Mesenchymal stem cell (in vitro differentiated cells and primary cell): ENCODE measurements around the gene PCDHB5.
"Not testable (repeated sequence)": the region's sequence is repeated elsewhere in the genome, so short reads cannot be mapped to it uniquely, and the experiment has no call there.

Experiments used
- DNase-seq: peaks from one replicate; pipeline ENCODE4 v3.0.0-alpha.2; 2013
- H2AFZ ChIP-seq: one replicate; pipeline ENCODE4 v1.6.1; 2013; ENCODE audit warnings: low read depth, mild to moderate bottlenecking, control low read depth, inconsistent platforms, low read length, moderate library complexity
- H2AK5ac ChIP-seq: 2 replicates; pipeline ENCODE4 v1.6.1; 2013; ENCODE audit warnings: low read length, moderate library complexity, mild to moderate bottlenecking, inconsistent platforms; ENCODE audit not compliant: severe bottlenecking
- H2BK120ac ChIP-seq: one replicate; pipeline ENCODE4 v1.6.1; 2013; ENCODE audit warnings: low read depth, mild to moderate bottlenecking, inconsistent platforms, low read length, moderate library complexity
- H2BK12ac ChIP-seq, 2 experiments: one replicate each; pipeline ENCODE4 v1.6.1; 2013; ENCODE audit warnings: inconsistent platforms in 2 of 2, low read length in 2 of 2, mild to moderate bottlenecking in 2 of 2, moderate library complexity in 2 of 2, control low read depth in 1 of 2
- H2BK15ac ChIP-seq: one replicate; pipeline ENCODE4 v1.6.1; 2013; ENCODE audit warnings: mild to moderate bottlenecking, low read depth, inconsistent platforms; ENCODE audit not compliant: poor library complexity, severe bottlenecking
- H2BK5ac ChIP-seq: 2 replicates; pipeline ENCODE4 v1.6.1; 2013; ENCODE audit warnings: low read depth, mild to moderate bottlenecking, low read length, control low read depth, inconsistent platforms; ENCODE audit not compliant: poor library complexity, severe bottlenecking
- H3K14ac ChIP-seq, 2 experiments: one replicate each; pipeline ENCODE4 v1.6.1; 2013; ENCODE audit warnings: inconsistent platforms in 2 of 2, low read length in 2 of 2, control low read depth in 1 of 2, mild to moderate bottlenecking in 1 of 2, moderate library complexity in 1 of 2
- H3K18ac ChIP-seq, 2 experiments: one replicate each; pipeline ENCODE4 v1.6.1; 2013; ENCODE audit warnings: inconsistent platforms in 2 of 2, low read length in 2 of 2, control low read depth in 1 of 2, low read depth in 1 of 2, mild to moderate bottlenecking in 1 of 2
- H3K23ac ChIP-seq, 2 experiments: one replicate each; pipeline ENCODE4 v1.6.1; 2013; ENCODE audit warnings: inconsistent platforms in 2 of 2, low read length in 2 of 2, mild to moderate bottlenecking in 2 of 2, moderate library complexity in 2 of 2, control low read depth in 1 of 2
- H3K27ac ChIP-seq: 2 replicates; pipeline ENCODE4 v1.5.1; 2013; ENCODE audit warnings: mild to moderate bottlenecking, moderate library complexity, low read length, control low read depth, inconsistent platforms; ENCODE audit not compliant: poor library complexity, severe bottlenecking
- H3K27me3 ChIP-seq, 2 experiments: 2 replicates each; pipeline versions ENCODE4 v1.6.1 to v1.7.0; 2013; ENCODE audit warnings: low read length in 2 of 2, mild to moderate bottlenecking in 2 of 2, moderate library complexity in 2 of 2, control low read depth in 1 of 2, inconsistent platforms in 1 of 2; ENCODE audit not compliant: control insufficient read depth in 1 of 2, insufficient read depth in 1 of 2
- H3K36me3 ChIP-seq, 2 experiments: 2 replicates each; pipeline versions ENCODE4 v1.6.1 to v1.7.0; 2013; ENCODE audit warnings: low read length in 2 of 2, control low read depth in 1 of 2, inconsistent platforms in 1 of 2, low read depth in 1 of 2, mild to moderate bottlenecking in 1 of 2; ENCODE audit not compliant: insufficient read depth in 2 of 2, control insufficient read depth in 1 of 2
- H3K4ac ChIP-seq, 2 experiments: one replicate each; pipeline ENCODE4 v1.6.1; 2013; ENCODE audit warnings: inconsistent platforms in 2 of 2, low read length in 2 of 2, mild to moderate bottlenecking in 2 of 2, moderate library complexity in 2 of 2, control low read depth in 1 of 2, low read depth in 1 of 2
- H3K4me1 ChIP-seq: 2 replicates; pipeline ENCODE4 v1.6.1; 2013; ENCODE audit warnings: low read depth, low read length, control low read depth; ENCODE audit not compliant: control insufficient read depth, insufficient read depth
- H3K4me2 ChIP-seq: 2 replicates; pipeline ENCODE4 v1.6.1; 2013; ENCODE audit warnings: low read length, mild to moderate bottlenecking, inconsistent platforms; ENCODE audit not compliant: poor library complexity, severe bottlenecking
- H3K4me3 ChIP-seq, 2 experiments: 2 replicates each; pipeline versions ENCODE4 v1.5.1 to v1.7.0; 2013; ENCODE audit warnings: low read length in 2 of 2, mild to moderate bottlenecking in 2 of 2, control low read depth in 1 of 2, low read depth in 1 of 2; ENCODE audit not compliant: insufficient read depth in 1 of 2
- H3K79me1 ChIP-seq: replicated peaks from 2 replicates; pipeline ENCODE4 v1.6.1; 2013; ENCODE audit warnings: mild to moderate bottlenecking, control low read depth, low read length, inconsistent platforms; ENCODE audit not compliant: poor library complexity, severe bottlenecking
- H3K9ac ChIP-seq: 2 replicates; pipeline ENCODE4 v1.7.0; 2013; ENCODE audit warnings: mild to moderate bottlenecking, low read length, moderate library complexity
- H3K9me3 ChIP-seq: 2 replicates; pipeline ENCODE4 v1.7.0; 2013; ENCODE audit warnings: mild to moderate bottlenecking, low read length; ENCODE audit not compliant: control insufficient read depth
- H4K8ac ChIP-seq: one replicate; pipeline ENCODE4 v1.6.1; 2013; ENCODE audit warnings: inconsistent platforms, mild to moderate bottlenecking, low read length, moderate library complexity
- H4K91ac ChIP-seq: one replicate; pipeline ENCODE4 v1.6.1; 2013; ENCODE audit warnings: mild to moderate bottlenecking, low read length, inconsistent platforms
- WGBS: methylation state at CpG from one replicate; pipeline ENCODE4 v1.1.7; 2013; ENCODE audit warnings: mixed read lengths; 5-methylcytosine and 5-hydroxymethylcytosine counted together

Gene PCDHB5

DNA sequence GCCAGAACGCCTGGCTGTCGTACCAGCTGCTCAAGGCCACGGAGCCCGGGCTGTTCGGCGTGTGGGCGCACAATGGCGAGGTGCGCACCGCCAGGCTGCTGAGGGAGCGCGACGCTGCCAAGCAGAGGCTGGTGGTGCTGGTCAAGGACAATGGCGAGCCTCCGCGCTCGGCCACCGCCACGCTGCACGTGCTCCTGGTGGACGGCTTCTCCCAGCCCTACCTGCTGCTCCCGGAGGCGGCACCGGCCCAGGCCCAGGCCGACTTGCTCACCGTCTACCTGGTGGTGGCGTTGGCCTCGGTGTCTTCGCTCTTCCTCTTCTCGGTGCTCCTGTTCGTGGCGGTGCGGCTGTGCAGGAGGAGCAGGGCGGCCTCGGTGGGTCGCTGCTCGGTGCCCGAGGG, 38.4 kb upstream of the PCDHB5 start:
- not testable (repeated sequence) for H3K23ac ChIP-seq, H3K27me3 ChIP-seq, H2AK5ac ChIP-seq, DNase-seq, H3K4me1 ChIP-seq, H3K9ac ChIP-seq, H4K8ac ChIP-seq, H2BK15ac ChIP-seq, H2AFZ ChIP-seq, H3K4me2 ChIP-seq, H3K18ac ChIP-seq, H3K14ac ChIP-seq, H4K91ac ChIP-seq, H2BK120ac ChIP-seq, H2BK12ac ChIP-seq, H3K4ac ChIP-seq, H3K27ac ChIP-seq, H3K4me3 ChIP-seq, H2BK5ac ChIP-seq
- Histone ChIP-seq H3K9me3 (peaks cover 44% of the 10 kb centered on the region), H3K79me1 (peaks cover 13% of the 10 kb centered on the region), H3K36me3 (peaks cover 0 to 26% of the 10 kb centered on the region in 2 experiments)
- WGBS: 98% methylated on average over 20 of the region's 38 CpGs

DNA sequence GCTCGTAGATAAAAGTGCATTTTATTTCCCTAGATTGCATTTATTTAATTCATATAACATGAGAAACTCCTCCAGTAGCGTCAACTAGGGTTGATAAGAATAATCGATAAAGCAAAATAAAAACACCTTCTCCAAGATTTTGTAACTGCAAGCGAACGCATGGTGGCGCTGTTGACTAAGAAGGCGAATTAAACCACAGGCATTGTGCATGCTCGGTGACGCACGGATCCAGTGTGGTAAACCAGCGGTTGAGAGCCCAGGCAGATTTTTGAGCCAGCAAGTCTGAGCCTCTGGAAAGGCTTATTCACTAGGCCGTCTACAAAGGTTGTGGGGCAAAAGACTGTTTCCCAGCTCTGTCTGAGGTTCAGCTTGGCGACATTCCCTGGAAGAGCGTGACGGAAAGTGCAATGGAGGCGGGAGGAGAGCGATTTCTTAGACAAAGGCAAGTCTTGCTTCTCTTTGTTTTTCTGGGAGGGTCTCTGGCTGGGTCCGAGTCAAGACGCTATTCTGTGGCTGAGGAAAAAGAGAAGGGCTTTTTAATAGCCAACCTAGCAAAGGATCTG, 34.7 kb upstream of the PCDHB5 start, which contains the start of gene PCDHB3:
TSS of gene PCDHB3 (plus strand) at position 231 of the 563 bp plus-strand sequence. CDS start at position 408, 177 bp downstream.
- peak within 1 kb of the TSS; percentile 66 for H3K9ac ChIP-seq
- peaks cover under 1% of the 10 kb centered on the region for H3K4me1 ChIP-seq
- no peak within 1 kb of the TSS for H3K4me2 ChIP-seq
- H3K23ac ChIP-seq: no peak within 1 kb of the TSS
- H3K79me1 ChIP-seq: peaks cover 19% of the 10 kb centered on the region
- 70% methylated on average over 19 of the region's 19 CpGs for WGBS
- peaks cover 0 to 37% of the 10 kb centered on the region in 2 experiments for H3K36me3 ChIP-seq
- H3K4ac ChIP-seq: no peak within 1 kb of the TSS
- H3K14ac ChIP-seq: no peak within 1 kb of the TSS
- no peak within 1 kb of the TSS for H2AK5ac ChIP-seq
- no peak within 1 kb of the TSS for H3K27ac ChIP-seq
- no peak within 1 kb of the TSS for H4K8ac ChIP-seq
- H2BK15ac ChIP-seq: no peak within 1 kb of the TSS
- H2AFZ ChIP-seq: no peak within 1 kb of the TSS
- H3K9me3 ChIP-seq: peaks cover 29% of the 10 kb centered on the region
- peak within 1 kb of the TSS in 1 of 2 experiments; percentile 50 for H3K4me3 ChIP-seq
- H3K18ac ChIP-seq: no peak within 1 kb of the TSS
- no peaks in the 10 kb centered on the region for H3K27me3 ChIP-seq
- no peak within 1 kb of the TSS for H2BK12ac ChIP-seq
- peak; percentile 38 for DNase-seq
- no peak within 1 kb of the TSS for H2BK5ac ChIP-seq
- H2BK120ac ChIP-seq: no peak within 1 kb of the TSS
- no peak within 1 kb of the TSS for H4K91ac ChIP-seq

DNA sequence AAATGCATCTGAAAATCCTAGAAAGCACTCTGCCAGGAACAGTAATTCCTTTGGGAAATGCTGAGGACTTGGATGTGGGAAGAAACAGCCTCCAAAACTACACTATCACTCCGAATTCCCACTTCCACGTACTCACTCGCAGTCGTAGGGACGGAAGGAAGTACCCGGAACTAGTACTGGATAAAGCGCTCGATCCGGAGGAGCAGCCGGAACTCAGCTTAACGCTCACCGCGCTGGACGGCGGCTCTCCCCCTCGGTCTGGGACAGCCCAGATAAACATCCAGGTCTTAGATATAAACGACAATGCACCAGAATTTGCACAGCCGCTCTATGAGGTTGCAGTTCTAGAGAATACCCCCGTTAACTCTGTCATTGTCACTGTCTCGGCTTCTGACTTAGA, 33.9 kb upstream of the PCDHB5 start:
- Histone ChIP-seq H3K4me3 (peak overlapping the region in 1 of 2 experiments; percentile 50), H3K14ac (no peak overlapping the region), H2AK5ac (no peak overlapping the region), H3K23ac (no peak overlapping the region), H3K36me3 (peaks cover 0 to 33% of the 10 kb centered on the region in 2 experiments), H2BK12ac (no peak overlapping the region), H3K79me1 (peaks cover 16% of the 10 kb centered on the region), H4K91ac (no peak overlapping the region), H3K27ac (no peak overlapping the region), H2AFZ (no peak overlapping the region), H4K8ac (no peak overlapping the region), H2BK120ac (no peak overlapping the region), H2BK15ac (no peak overlapping the region), H3K4me2 (no peak overlapping the region), H3K4me1 (no peaks in the 10 kb centered on the region), H3K18ac (no peak overlapping the region), H3K4ac (no peak overlapping the region), H3K9me3 (peaks cover 26% of the 10 kb centered on the region), H2BK5ac (no peak overlapping the region), H3K9ac (peak overlapping the region; percentile 66), H3K27me3 (no peaks in the 10 kb centered on the region)
- 82% methylated on average over 20 of the region's 20 CpGs for WGBS
- DNase-seq: no peak

DNA sequence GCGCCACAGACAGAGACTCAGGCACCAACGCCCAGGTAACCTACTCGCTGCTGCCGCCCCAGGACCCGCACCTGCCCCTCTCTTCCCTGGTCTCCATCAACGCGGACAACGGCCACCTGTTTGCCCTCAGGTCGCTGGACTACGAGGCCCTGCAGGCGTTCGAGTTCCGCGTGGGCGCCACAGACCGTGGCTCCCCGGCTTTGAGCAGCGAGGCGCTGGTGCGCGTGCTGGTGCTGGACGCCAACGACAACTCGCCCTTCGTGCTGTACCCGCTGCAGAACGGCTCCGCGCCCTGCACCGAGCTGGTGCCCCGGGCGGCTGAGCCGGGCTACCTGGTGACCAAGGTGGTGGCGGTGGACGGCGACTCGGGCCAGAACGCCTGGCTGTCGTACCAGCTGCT, 32.9 kb upstream of the PCDHB5 start:
- H3K23ac ChIP-seq, H2BK120ac ChIP-seq, H2BK5ac ChIP-seq, H3K27me3 ChIP-seq, H2AFZ ChIP-seq, H2BK15ac ChIP-seq, DNase-seq, H3K9ac ChIP-seq, H3K4ac ChIP-seq, H4K8ac ChIP-seq, H2AK5ac ChIP-seq, H2BK12ac ChIP-seq, H3K4me1 ChIP-seq, H3K14ac ChIP-seq, H3K4me3 ChIP-seq, H3K27ac ChIP-seq, H4K91ac ChIP-seq, H3K18ac ChIP-seq, H3K4me2 ChIP-seq: not testable (repeated sequence)
- Histone ChIP-seq H3K9me3 (peaks cover 26% of the 10 kb centered on the region), H3K36me3 (peaks cover 0 to 26% of the 10 kb centered on the region in 2 experiments), H3K79me1 (peaks cover 16% of the 10 kb centered on the region)
- 99% methylated on average over 17 of the region's 39 CpGs for WGBS
